ENCODE data around the gene SLC12A8. TPM values are rescaled to one million over a fixed set of nuclear protein-coding genes. Genes with fewer than 3 reads are reported as not detected.

The SLC12A8 gene
- total RNA-seq, 1 experiment from 2014 or later: 6.4 TPM

- no peak for DNase-seq (ENCODE audit: low read depth)
Measured at GRCh38 chr3:125187599-125187910, 25.0 kb downstream of the SLC12A8 start.

- DNase-seq (ENCODE audit: low read depth): no peak
Measured at GRCh38 chr3:125186800-125187598, 25.5 kb downstream of the SLC12A8 start.

GRCh38 chr3:125186261-125186787 is 26.2 kb downstream of the SLC12A8 start:
- no peak for DNase-seq (ENCODE audit: low read depth)

- DNase-seq (ENCODE audit: low read depth): no peak
Measured at GRCh38 chr3:125185805-125186204, 26.7 kb downstream of the SLC12A8 start.

- DNase-seq (ENCODE audit: low read depth): no peak
Measured at GRCh38 chr3:125179884-125180240, 32.7 kb downstream of the SLC12A8 start.

- no peak for DNase-seq (ENCODE audit: low read depth)
Measured at GRCh38 chr3:125179143-125179883, 33.2 kb downstream of the SLC12A8 start.

GRCh38 chr3:125177746-125178145 is 34.8 kb downstream of the SLC12A8 start:
- DNase-seq (ENCODE audit: low read depth): no peak

- DNase-seq (ENCODE audit: low read depth): no peak
Measured at GRCh38 chr3:125175295-125176078, 37.1 kb downstream of the SLC12A8 start.

- no peak for DNase-seq (ENCODE audit: low read depth)
Measured at GRCh38 chr3:125172346-125172745, 40.2 kb downstream of the SLC12A8 start.

- DNase-seq (ENCODE audit: low read depth): no peak
Measured at GRCh38 chr3:125168711-125169393, 43.7 kb downstream of the SLC12A8 start.

GRCh38 chr3:125166599-125167136 is 45.9 kb downstream of the SLC12A8 start:
- no peak for DNase-seq (ENCODE audit: low read depth)

- DNase-seq (ENCODE audit: low read depth): no peak
Measured at GRCh38 chr3:125165948-125166553, 46.5 kb downstream of the SLC12A8 start.

GRCh38 chr3:125165189-125165947 is 47.2 kb downstream of the SLC12A8 start:
- peak; percentile 56 for DNase-seq (ENCODE audit: low read depth)

- DNase-seq (ENCODE audit: low read depth): peak; percentile 46
Measured at GRCh38 chr3:125163739-125164601, 48.6 kb downstream of the SLC12A8 start.

- no peak for DNase-seq (ENCODE audit: low read depth)
Measured at GRCh38 chr3:125161607-125162219, 50.8 kb downstream of the SLC12A8 start.

- no peak for DNase-seq (ENCODE audit: low read depth)
Measured at GRCh38 chr3:125160606-125161371, 51.8 kb downstream of the SLC12A8 start.

GRCh38 chr3:125157183-125157582 is 55.4 kb downstream of the SLC12A8 start:
- DNase-seq (ENCODE audit: low read depth): no peak

- no peak for DNase-seq (ENCODE audit: low read depth)
Measured at GRCh38 chr3:125156456-125156855, 56.1 kb downstream of the SLC12A8 start.
